HG03039 (cell line): ENCODE results near the gene PROB1.
"Not testable (repeated sequence)": the region's sequence is repeated elsewhere in the genome, so short reads cannot be mapped to it uniquely, and the experiment has no call there.

Experiments used
- ATAC-seq: cut with Tn5 transposase; IDR thresholded peaks from one replicate; pipeline ENCODE4 v1.9.1; 2021; ENCODE audit warnings: mild to moderate bottlenecking, moderate library complexity; ENCODE audit not compliant: unreplicated experiment

PROB1 gene

DNA sequence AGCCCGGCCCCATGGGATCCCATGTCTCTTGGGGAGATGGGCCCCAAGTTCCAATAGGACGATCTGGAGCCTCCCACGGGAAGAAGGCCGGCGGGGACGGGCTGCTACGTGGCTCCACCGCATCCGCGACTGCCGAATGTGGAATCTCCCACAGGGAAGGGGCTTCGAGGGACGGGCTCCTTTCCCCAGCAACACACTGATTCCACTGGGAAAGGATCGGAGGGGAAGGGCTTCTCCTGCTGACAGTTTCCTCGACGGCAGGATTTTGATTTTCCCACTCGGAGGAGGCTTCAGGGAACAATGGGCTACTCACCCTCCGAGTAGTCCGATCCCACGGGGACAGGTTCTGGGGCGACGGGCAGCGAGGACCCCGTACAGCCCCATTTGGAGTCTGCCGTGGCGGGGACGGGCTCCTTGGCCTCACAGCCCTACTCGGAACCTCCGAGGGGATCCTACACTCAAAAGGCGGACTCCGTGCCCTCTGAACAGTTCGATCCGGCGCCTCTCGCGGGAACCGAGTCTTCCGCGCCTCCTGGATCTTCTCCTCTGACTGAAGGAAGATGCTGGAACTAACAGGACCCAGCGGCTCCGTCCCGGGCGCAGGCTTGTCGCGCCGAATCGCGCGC is 1.3 kb downstream of the PROB1 start:
- no peak for ATAC-seq

DNA sequence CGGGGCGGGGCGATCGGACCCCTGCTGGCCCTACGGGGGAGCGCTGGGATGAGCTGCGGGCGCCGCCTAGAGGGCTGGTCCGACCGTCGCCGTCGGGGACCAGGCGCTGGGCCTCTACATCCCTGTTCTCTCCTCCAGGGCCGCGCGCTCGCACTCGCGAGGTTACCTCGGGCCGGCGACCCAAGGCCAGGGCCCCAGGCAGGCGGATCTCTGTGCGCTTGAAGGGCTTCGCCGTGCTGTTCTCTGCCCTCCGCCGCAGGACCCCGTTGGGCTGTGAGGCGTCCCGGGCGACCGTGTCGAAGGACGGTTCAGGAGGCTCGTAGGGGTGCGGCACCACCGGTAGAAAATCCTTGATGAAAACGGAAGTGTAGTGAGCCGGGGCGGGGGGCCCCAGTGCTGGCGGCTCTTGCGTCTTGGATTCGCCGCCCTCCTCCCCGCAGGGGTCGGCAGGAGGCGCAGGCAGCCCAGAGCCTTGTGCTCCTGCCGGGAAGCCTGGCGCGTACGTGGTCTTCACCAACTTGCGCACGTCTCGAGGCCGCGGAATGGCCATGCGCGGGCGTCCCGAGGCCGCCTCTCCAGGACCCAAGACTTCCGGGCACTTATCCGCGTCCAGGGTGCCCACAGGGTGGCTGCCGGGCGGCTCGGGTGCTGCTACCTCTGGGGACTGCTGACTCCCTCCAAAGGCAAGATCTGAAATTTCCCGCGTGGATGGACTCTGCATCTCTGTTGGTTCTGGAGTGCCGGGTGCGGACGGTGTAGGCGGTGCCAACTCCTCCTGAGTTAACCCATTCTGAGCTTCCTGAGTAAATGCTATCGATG is 2.0 kb downstream of the PROB1 start:
- peak; percentile 45 for ATAC-seq

DNA sequence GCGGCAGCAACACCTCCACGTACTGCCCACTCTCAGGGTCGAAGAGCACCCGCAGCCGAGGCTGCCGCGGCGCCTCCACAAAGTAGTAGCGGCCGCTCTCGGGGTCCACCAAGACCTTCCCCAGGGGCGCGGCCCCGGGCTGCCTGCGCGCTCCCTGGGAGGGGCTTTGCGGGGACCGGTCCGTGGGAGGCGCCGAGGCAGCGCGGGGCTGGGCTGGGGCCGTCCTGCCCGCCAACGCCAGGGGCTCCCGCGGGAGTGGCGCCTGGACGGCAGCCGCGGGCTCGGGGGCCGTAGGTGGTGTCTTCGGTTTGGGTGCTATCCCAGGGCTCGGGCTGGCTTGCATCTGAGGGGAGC is 2.6 kb downstream of the PROB1 start:
- ATAC-seq = no peak

- no peak for ATAC-seq
Measured at GRCh38 chr5:139391570-139392323, 3.2 kb downstream of the PROB1 start.

- no peak for ATAC-seq
Measured at GRCh38 chr5:139390639-139391569, 4.0 kb downstream of the PROB1 start.

DNA sequence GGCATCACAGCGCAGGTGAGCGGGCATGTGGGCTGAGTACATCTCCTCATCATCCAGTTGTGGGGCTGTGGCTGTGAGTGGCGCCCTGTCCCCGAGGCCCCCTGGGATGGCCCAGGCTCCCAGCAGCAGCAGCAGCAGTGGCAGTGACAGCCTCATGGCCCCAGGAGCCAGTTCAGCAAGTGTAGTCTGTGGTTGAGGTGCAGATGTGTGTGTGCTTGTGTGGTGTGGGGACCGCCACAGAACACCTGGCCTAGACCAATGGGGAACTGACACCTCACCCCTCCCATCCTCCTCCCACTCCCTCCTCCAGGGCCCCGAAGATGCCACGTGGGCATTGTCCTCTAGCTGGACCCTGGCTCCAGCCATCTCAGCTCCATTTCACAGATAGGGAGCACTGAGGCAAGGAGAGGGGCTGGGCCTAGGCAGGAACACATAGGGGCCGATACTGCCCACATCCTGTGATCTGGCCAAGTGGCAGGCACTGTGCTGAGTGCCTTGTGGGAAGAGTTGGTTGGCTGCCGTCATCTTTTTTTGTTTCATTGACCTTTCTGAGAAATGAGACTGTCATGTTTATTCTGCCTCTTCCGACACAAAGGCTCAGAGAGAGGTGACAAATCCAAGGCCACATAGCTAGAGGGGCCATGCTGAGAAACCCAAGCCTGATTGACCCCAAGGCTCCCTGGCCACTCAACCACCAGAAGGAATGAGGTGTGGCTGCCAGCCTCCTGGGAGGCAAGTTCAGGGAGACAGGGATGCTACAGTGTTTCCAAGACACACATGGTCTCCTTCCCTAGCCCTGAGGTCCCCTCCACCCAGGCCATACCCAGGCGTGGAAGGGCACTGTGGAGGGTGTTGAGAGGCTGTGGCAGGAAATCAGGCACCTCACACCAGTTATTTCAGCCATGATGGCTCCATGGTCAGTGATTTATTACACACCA is 4.9 kb downstream of the PROB1 start, which contains the start of gene MZB1:
MZB1 (minus strand) TSS at position 213 of the 938 bp plus-strand sequence; CDS start at position 156, 57 bp downstream.
- peak; percentile 29 for ATAC-seq

DNA sequence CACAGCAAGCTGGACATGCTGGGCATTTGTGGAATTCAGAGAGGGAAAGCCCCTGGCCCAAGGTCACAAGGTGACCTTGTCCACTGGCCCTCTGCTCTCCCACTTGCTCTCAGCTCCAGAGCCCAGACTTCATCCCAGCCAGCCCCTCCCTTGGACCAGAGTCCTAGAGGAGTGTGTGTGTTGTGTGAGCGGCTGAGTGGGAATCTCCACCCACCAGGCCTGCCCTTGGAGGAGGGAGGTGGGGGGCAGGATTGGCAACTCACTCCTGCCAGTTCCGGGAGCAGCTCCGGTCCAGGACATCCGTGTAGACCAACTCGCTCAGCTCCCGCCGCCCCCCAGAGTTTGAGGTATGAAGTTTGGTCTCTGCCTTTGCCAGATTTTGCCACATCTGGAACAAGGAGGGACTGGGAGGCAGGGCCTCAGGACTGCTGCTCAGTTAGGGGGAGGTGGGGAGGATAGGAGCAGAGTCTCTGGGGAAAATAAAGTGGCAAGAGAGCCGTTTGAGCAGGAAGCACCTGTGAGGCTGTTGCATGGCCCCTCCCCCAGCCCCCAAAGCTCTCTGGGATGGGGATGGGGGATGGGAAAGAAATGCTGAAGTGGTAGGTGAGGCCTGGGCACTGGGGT is 6.6 kb downstream of the PROB1 start:
- ATAC-seq = no peak

DNA sequence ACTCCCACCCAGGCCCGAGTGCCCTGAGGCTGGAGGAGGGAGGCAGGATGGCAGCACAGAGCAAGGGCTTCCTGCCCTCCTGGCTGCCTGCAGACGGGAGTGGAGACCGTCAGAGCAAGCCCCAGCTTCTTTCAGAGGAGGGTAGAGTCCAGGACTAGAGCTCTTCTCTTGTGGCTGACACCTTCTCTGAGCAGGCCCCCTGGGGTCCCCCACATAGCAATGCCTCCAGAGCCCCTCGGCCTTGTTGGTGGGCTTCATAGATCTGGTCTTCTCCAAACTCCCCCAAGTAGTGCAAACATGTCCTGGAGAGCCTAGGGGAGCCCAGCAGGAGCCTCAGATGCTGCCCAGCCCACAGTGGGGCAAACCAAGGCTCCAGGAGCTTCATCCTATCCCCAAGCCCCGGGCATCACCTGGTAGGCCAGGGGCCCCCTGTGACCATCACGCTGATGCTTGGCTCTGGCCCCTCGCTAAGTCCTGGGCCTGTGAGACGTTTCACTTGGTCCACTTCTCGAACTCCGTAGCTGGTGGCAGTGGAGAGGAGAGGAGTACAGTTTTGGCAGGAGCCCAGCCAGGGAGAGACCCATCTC is 7.2 kb downstream of the PROB1 start:
- ATAC-seq = no peak

DNA sequence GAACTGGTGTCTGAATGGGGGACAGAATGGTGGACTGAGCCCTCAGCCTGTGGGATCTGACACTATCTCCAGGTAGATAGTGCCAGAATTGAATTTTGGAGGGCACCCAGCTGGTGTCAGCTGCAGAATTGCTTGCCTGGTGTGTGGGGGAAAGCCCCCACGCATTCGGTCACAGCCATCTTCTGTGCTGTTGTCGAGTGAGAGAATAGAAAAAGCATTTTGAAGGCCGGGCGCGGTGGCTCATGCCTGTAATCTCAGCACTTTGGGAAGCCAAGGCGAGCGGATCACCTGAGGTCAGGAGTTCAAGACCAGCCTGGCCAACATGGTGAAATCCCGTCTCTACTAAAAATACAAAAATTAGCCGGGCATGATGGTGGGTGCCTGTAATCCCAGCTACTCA is 7.9 kb downstream of the PROB1 start:
- ATAC-seq = not testable (repeated sequence)

GRCh38 chr5:139386050-139386438 is 8.9 kb downstream of the PROB1 start:
- no peak for ATAC-seq

DNA sequence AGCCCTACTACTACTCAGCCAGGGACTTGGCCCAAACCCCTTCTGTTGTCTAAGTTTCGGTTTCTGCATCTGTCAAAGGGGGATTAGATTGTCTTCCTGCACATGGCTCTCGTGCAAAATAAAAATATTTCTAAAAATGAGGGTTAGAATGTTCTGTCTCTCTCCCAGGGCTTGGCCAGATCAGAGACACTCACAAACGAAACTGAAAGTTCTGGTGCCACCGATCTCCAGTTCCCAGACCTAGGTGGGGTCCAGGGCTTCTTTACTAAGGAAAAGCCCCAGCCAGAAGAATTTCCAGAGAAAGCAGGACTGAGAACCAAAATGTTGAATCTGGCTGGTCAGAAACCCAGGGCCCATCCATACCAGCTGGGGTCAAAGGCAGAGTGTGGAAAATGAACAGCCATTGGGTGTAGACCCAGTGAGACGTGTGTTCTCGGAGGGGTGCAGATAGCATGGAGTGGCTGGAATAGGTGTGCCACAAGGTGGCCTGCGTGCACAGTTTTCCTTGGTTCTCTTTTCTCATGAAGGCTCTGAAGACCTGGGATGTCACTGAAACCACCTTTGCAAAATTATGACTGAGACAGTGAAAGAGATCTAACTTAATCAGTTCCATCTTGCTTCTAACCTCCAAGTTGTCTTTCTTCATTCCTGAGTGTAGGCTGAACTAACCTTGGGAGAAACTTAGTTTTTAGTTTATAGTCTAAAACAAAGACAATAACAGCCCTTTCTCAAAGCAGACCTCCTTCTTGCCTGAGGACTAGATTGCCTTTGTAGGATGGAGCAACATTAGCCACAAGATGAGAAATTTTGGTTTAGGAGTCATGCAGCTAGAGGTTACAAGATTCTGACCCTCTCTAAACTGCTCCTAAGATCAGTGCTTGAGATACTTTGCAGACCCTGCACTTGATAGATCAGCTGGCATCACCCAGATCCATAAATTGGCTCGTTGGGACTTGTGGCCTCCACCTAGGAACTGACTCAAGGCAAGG is 9.5 kb downstream of the PROB1 start:
- no peak for ATAC-seq

GRCh38 chr5:139384591-139385051 is 10.3 kb downstream of the PROB1 start:
- ATAC-seq = no peak

GRCh38 chr5:139383993-139384590 is 10.8 kb downstream of the PROB1 start:
- ATAC-seq = no peak

DNA sequence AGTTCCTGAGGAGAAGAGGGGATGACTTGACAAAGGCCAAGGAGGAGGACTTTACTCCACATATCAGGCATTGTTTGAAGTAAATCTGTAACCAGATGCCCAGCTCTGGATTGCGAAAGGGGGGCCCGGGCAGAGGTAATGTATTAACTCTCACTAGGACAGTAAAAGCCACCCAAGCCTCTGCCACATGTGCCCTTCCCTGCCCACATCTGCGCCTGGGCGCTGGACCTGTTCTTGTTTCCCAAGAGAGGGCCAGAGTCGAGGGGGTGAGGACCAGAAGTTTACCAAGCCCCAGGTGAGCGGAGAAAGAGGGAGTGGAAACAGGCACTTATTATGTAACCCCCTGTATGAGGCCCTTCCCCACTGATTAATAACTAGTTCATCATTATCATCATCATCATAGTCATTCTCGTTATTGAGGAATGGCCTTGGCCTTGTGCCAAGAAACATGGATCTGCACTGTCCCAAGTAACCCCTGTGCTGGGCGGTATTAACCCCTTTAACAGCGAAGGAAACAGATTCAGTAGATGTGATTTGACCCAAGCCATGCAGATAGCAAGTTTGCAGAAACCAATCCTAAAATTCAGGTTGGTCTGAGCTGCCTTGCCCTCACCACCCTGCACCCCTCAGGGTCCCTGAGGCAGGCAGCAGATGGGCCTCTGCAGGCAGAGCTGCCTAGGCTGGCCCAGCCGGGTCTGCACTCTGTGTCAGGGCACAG is 11.5 kb downstream of the PROB1 start, which contains the start of gene SLC23A1:
SLC23A1 (minus strand) TSS at position 23 of the 718 bp plus-strand sequence. CDS start 44 bp downstream, outside the sequence.
- ATAC-seq = no peak

DNA sequence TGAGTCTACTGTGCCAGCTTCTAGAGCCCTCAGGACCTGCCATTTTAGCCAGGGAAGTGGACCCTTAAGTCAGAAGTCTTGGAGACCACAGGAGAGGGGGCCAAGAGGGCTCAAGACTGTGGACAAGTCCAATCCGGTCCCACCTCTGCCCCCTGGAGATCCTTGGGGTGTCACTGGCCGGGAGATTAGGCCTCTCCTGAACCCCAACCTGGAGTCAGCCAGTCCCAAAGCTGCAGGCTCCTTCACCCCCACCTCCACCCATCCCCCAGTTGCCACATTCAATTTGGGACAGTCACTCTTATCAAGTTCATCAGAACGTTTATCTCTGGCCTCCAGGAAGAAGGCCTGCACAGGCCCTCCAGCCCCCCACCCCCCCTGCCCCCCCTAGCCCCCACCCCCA is 12.1 kb downstream of the PROB1 start:
- no peak for ATAC-seq
